WI38 (cell line): ENCODE data around the gene SIDT1.

Experiments used
- H3K4me3 ChIP-seq: 2 replicates; pipeline ENCODE4 v1.5.1; 2011; ENCODE audit warnings: low read depth, mild to moderate bottlenecking, control low read depth, low read length
- TF ChIP-seq, protein P1 (sequence below): IDR thresholded peaks from 2 replicates; pipeline ENCODE4 v1.5.1; 2012; ENCODE audit warnings: low read depth, mild to moderate bottlenecking, control low read depth, low read length

The SIDT1 gene

DNA sequence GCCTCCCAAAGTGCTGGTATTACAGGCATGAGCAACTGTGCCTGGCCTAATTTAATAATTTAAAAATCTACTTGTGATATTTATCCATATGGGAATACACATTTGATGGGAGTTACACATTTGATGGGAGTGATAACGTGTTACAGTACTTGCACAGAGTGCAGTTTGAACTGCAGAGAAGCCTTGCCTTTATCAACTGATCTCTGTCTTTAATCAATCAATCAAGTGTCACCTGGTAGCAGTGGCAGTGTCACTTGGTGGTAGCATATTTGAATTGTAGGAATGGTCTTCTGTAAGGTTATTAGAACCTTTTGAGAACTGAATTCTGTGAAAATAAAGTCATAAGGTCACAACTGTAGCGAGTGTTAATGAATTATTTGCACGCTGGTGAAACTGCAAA lies 37.8 kb downstream of the SIDT1 start:
- TF ChIP-seq, protein P1, sequence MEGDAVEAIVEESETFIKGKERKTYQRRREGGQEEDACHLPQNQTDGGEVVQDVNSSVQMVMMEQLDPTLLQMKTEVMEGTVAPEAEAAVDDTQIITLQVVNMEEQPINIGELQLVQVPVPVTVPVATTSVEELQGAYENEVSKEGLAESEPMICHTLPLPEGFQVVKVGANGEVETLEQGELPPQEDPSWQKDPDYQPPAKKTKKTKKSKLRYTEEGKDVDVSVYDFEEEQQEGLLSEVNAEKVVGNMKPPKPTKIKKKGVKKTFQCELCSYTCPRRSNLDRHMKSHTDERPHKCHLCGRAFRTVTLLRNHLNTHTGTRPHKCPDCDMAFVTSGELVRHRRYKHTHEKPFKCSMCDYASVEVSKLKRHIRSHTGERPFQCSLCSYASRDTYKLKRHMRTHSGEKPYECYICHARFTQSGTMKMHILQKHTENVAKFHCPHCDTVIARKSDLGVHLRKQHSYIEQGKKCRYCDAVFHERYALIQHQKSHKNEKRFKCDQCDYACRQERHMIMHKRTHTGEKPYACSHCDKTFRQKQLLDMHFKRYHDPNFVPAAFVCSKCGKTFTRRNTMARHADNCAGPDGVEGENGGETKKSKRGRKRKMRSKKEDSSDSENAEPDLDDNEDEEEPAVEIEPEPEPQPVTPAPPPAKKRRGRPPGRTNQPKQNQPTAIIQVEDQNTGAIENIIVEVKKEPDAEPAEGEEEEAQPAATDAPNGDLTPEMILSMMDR: no peak
- H3K4me3 ChIP-seq: no peak overlapping the region

DNA sequence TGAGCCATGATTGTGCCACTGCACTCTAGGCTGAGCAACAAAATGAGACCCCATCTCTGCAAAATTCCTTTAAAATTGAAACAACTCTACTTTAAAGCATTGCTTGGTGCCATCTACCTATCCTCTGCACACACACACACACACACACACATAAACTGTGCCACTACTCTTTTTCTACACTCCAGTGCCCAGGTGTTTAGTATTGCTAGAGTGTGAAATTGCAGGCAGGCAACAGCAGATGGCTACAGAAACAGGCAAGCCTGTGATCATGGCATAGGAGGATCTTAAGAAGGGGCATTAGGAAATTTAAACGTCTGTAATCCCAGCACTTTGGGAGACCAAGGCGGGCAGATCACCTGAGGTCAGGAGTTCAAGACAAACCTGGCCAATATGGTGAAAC lies 39.0 kb downstream of the SIDT1 start:
- H3K4me3 ChIP-seq: no peak overlapping the region
- TF ChIP-seq, protein P1: no peak

DNA sequence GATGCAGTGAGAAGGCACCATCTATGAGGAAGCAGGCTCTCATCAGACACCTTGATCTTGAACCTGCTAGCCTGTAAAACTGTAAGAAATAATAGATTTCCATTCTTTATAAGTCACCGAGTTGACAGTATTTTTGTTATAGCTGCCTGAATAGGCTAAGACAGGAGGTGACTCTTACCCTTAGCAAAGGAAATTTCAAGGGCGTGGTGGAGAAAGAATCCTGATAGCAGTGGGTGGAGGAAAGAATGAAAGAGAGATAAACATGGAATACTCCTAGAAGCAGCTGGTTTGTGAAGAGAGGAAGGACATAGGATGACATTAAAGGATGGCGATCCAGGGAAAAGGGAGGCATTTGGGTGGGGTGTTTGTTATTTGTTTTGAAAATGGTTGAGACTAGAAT lies 41.4 kb downstream of the SIDT1 start:
- no peak overlapping the region for H3K4me3 ChIP-seq
- TF ChIP-seq, protein P1: no peak

DNA sequence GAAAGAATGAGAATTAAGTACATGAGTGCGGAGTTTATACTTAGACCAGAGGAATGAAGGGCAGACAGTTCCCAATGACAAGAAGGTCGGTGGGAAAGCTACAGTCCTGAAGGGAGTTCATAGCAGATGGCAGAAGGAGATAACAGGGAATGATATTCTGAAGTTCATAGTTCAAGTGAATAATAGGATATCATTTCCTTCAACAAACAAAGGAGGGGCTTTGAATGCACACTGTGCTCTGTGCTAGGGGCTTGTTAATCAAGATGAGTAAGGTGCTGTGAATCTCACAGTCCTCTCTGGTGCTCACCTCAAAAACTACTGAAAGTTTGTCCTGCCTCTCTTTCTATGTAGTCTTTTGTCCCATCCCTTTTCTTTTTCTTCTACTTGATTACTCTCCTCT lies 41.9 kb downstream of the SIDT1 start:
- TF ChIP-seq, protein P1: no peak
- no peak overlapping the region for H3K4me3 ChIP-seq

DNA sequence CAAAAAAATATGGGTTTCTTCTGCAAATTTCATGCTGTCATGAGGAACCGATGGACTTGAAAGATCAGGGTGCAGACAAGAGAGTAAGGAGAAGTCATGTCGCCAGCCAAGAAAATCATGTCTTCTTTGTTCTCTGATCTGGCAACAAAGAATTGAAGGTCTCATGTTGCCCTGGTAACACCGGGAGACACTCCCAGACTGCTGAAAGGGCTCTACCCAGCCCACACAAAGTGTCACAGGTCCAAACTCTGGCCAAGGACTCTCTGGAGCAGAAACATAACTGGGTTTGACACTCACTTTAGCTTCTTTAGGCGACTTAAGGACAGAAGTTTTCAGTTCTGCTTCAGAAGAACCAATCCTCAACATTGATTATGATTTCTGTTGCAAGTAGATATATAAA lies 42.9 kb downstream of the SIDT1 start:
- no peak overlapping the region for H3K4me3 ChIP-seq
- TF ChIP-seq, protein P1: no peak

DNA sequence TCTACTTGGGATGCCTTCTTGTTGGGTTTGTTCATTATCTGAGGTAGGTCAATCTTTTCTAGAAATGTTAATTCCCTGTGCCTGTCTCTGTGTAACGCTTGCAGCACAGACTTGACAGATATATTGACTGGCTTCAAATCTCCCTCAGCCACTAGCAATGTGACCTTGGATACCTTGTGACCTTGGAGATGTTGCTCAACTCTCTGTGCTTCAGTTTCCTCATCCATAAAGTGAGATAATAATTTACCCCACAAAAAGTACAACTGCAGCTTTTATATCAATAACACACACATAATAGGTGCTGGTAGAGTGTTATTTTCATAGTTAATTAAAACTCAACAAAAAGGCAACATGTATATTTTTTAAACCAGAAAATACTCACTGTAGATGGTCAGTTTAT lies 52.9 kb downstream of the SIDT1 start:
- H3K4me3 ChIP-seq: no peak overlapping the region
- TF ChIP-seq, protein P1: no peak

DNA sequence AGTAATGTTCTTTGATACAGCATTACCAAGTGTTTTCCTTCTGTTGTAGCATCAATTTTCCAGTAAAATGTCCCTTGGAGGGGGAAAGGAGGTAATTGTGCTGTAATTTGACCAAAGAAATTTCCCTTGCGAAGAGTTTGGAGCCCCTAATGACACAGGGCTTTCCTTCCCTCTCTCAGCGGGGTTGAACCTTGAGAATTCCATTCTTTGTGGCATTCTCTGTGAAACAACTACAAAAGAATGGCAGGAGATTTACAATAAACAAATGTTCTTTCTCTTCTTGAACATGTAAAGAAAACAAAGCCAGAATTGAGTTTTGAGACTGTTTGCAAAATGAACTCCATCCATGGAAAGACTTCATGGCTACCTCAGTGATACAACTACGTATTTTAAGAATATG lies 53.4 kb downstream of the SIDT1 start:
- H3K4me3 ChIP-seq: no peak overlapping the region
- TF ChIP-seq, protein P1: no peak
